Endothelial cell of umbilical vein (primary cell): ENCODE measurements around the gene HOPX. TPM values are rescaled to one million over a fixed set of nuclear protein-coding genes. Genes with fewer than 3 reads are reported as not detected.
"Not testable (repeated sequence)": the region's sequence is repeated elsewhere in the genome, so short reads cannot be mapped to it uniquely, and the experiment has no call there.

Experiments
- BruUV-seq: library from RNA; stranded (reverse); fragments of 400-500 nt; replicated peaks from 2 replicates; lab custom pipeline; 2021; lab: Mats Ljungman, UMichigan
- CTCF ChIA-PET: fragments of 300-600, 350-600 bp; sonication (Branson Sonifier 250); formaldehyde crosslinking; loops from one replicate; lab custom pipeline; 2021; ENCODE audit warnings: antibody characterized with exemption, inconsistent platforms; lab: Charles Lee
- POLR2A ChIA-PET: fragments of 300-600, 350-600 bp; sonication (Branson Sonifier 250); formaldehyde crosslinking; loops from one replicate; lab custom pipeline; 2021; ENCODE audit warnings: antibody characterized with exemption, inconsistent platforms; lab: Charles Lee
- DNase-seq: peaks from one replicate; pipeline ENCODE4 v3.0.0-alpha.2; 2011; ENCODE audit warnings: low read depth, low spot score
- FAIRE-seq: peaks from 2 replicates; lab custom pipeline; 2011; peaks lifted over from hg19 to GRCh38; lab: Jason Lieb, UNC
- H2AFZ ChIP-seq: 2 replicates; pipeline ENCODE4 v1.6.0; 2012; ENCODE audit warnings: low read depth, low read length, control low read depth, inconsistent platforms
- H3K27ac ChIP-seq: 2 replicates; pipeline ENCODE4 v1.5.1; 2011; ENCODE audit warnings: low read depth, mild to moderate bottlenecking, control low read depth, low read length, moderate library complexity; ENCODE audit not compliant: insufficient read depth
- H3K27me3 ChIP-seq, 2 experiments: 2 replicates each; pipeline versions ENCODE4 v1.6.0 to v1.6.1; 2011; ENCODE audit warnings: low read length in 2 of 2, mixed read lengths in 1 of 2; ENCODE audit not compliant: control insufficient read depth in 2 of 2, insufficient read depth in 2 of 2
- H3K36me3 ChIP-seq, 2 experiments: 2 replicates in 1 of 2; 3 replicates in 1 of 2; pipeline ENCODE4 v1.5.1; 2011; ENCODE audit warnings: low read length in 2 of 2, mild to moderate bottlenecking in 1 of 2, moderate library complexity in 1 of 2; ENCODE audit not compliant: control insufficient read depth in 2 of 2, insufficient read depth in 2 of 2; ENCODE audit errors: extremely low read depth in 1 of 2
- H3K4me1 ChIP-seq: 3 replicates; pipeline ENCODE4 v1.5.1; 2011; ENCODE audit warnings: mild to moderate bottlenecking, low read length; ENCODE audit not compliant: control insufficient read depth, insufficient read depth; ENCODE audit errors: extremely low read depth
- H3K4me2 ChIP-seq: 2 replicates; pipeline ENCODE4 v1.6.1; 2011; ENCODE audit warnings: low read length, control low read depth, mixed read lengths; ENCODE audit not compliant: insufficient read depth
- H3K4me3 ChIP-seq, 3 experiments: fragments of 200-600 bp in 1 of 3; sonication (generic), shearing (Covaris generic) in 1 of 3; replicated peaks in 1 of 3; 2 replicates each; pipeline ENCODE4 v1.5.1; 2011 to 2016; ENCODE audit warnings: control low read depth in 3 of 3, low read length in 3 of 3, mild to moderate bottlenecking in 2 of 3, inconsistent platforms in 1 of 3, low read depth in 1 of 3, moderate library complexity in 1 of 3; ENCODE audit not compliant: insufficient read depth in 1 of 3
- H3K79me2 ChIP-seq: 2 replicates; pipeline ENCODE4 v1.6.0; 2012; ENCODE audit warnings: low read length, inconsistent platforms; ENCODE audit not compliant: control insufficient read depth, insufficient read depth
- H3K9ac ChIP-seq: replicated peaks from 2 replicates; pipeline ENCODE3; 2011; ENCODE audit warnings: low read length, control low read depth; ENCODE audit not compliant: insufficient read depth; ENCODE audit errors: extremely low read depth
- H3K9me1 ChIP-seq: replicated peaks from 3 replicates; pipeline ENCODE4 v1.6.0; 2011; ENCODE audit warnings: mild to moderate bottlenecking, low read length; ENCODE audit not compliant: control insufficient read depth, insufficient read depth; ENCODE audit errors: extremely low read depth
- H3K9me3 ChIP-seq: replicated peaks from 2 replicates; pipeline ENCODE4 v1.5.1; 2012; ENCODE audit warnings: low read length, inconsistent platforms; ENCODE audit not compliant: control insufficient read depth, insufficient read depth
- H4K20me1 ChIP-seq: replicated peaks from 2 replicates; pipeline ENCODE3; 2011; ENCODE audit warnings: mild to moderate bottlenecking, low read length; ENCODE audit not compliant: control insufficient read depth, insufficient read depth; ENCODE audit errors: extremely low read depth
- JUN ChIP-seq: IDR thresholded peaks from 2 replicates; pipeline ENCODE4 v1.6.1; 2011; ENCODE audit warnings: borderline replicate concordance, low read depth; ENCODE audit not compliant: insufficient read length, insufficient read depth
- MAX ChIP-seq: IDR thresholded peaks from 2 replicates; pipeline ENCODE4 v1.6.1; 2011; ENCODE audit not compliant: insufficient read depth, insufficient read length
- POLR2A ChIP-seq: IDR thresholded peaks from 2 replicates; pipeline ENCODE4 v1.6.1; 2012; ENCODE audit warnings: low read depth, mild to moderate bottlenecking, control low read depth, low read length
- POLR2AphosphoS5 ChIP-seq: IDR thresholded peaks from 2 replicates; pipeline ENCODE4 v1.6.1; 2012; ENCODE audit warnings: low read depth, mild to moderate bottlenecking, control low read depth, low read length, moderate library complexity; ENCODE audit not compliant: insufficient read depth
- dilution Hi-C: fragments of 300-500 bp; cut with MboI; formaldehyde crosslinking; loops from one replicate; pipeline ENCODE4 v1.15.0; 2019; ENCODE audit warnings: low sequenced_read_pairs; ENCODE audit not compliant: extremely low pct_ligation_motif_present
- intact Hi-C: fragments of 100-400 bp; cut with micrococcal nuclease; formaldehyde crosslinking; loops from one replicate; pipeline ENCODE4 v1.10.0; 2022
- polyA plus RNA-seq, 4 experiments: library from polyadenylated mRNA; depleted of rRNA in 3 of 4; stranded (reverse) in 3 of 4; unstranded in 1 of 4; fragments of >200 nt; gene quantifications; 2 replicates each; pipeline versions ENCODE4 v1.2.1 to v1.2.3, GENCODE V29; 2011 to 2012; ENCODE audit warnings: missing spikeins in 1 of 4
- total RNA-seq: library from RNA; stranded (reverse); gene quantifications from 2 replicates; pipeline ENCODE4 v1.2.3, GENCODE V29; 2021
- TF ChIP-seq, protein P1 (sequence below), 2 donors: IDR thresholded peaks; 1 replicate in 1 of 2; 2 replicates in 1 of 2; pipeline ENCODE4 v1.5.1; 2011; ENCODE audit warnings: low read length in 2 of 2, mild to moderate bottlenecking in 2 of 2, moderate library complexity in 2 of 2, control low read depth in 1 of 2, inconsistent platforms in 1 of 2, low read depth in 1 of 2; ENCODE audit not compliant: insufficient read depth in 1 of 2; ENCODE audit errors: extremely low read depth in 1 of 2

The HOPX gene
- total and polyA plus RNA-seq, 2 donors (not counting 3 experiments of a cell fraction or from before 2014, with no cell fraction given): 3.8 to 5.8 TPM

- no peak overlapping the region for H3K27ac ChIP-seq
- no peak overlapping the region for H3K4me2 ChIP-seq
- H3K4me3 ChIP-seq: no peak overlapping the region
- no peak for DNase-seq
- dilution Hi-C loops: no loop called here
- no peak for FAIRE-seq
- no peaks in the 10 kb centered on the region for H4K20me1 ChIP-seq
- ChIA-PET POLR2A (no interaction called here), CTCF (interaction anchor here (0.9 kb wide), 1 partner anchor 15 kb away, joined by 4 read pairs; no protein-coding TSS in a partner anchor)
- no peaks in the 10 kb centered on the region for H3K79me2 ChIP-seq
- intact Hi-C loops: no loop called here
- H3K9ac ChIP-seq: no peak overlapping the region
- no peaks in the 10 kb centered on the region for H3K9me3 ChIP-seq
- H3K4me1 ChIP-seq: no peaks in the 10 kb centered on the region
- H3K36me3 ChIP-seq: no peaks in the 10 kb centered on the region
- H2AFZ ChIP-seq: no peak overlapping the region
- no TSS peak for BruUV-seq
- H3K27me3 ChIP-seq: peaks cover 7 to 15% of the 10 kb centered on the region in 2 experiments
- H3K9me1 ChIP-seq: no peaks in the 10 kb centered on the region
- TF ChIP-seq JUN (no peak), POLR2AphosphoS5 (no peak), MAX (no peak), POLR2A (no peak)
- TF ChIP-seq, protein P1, sequence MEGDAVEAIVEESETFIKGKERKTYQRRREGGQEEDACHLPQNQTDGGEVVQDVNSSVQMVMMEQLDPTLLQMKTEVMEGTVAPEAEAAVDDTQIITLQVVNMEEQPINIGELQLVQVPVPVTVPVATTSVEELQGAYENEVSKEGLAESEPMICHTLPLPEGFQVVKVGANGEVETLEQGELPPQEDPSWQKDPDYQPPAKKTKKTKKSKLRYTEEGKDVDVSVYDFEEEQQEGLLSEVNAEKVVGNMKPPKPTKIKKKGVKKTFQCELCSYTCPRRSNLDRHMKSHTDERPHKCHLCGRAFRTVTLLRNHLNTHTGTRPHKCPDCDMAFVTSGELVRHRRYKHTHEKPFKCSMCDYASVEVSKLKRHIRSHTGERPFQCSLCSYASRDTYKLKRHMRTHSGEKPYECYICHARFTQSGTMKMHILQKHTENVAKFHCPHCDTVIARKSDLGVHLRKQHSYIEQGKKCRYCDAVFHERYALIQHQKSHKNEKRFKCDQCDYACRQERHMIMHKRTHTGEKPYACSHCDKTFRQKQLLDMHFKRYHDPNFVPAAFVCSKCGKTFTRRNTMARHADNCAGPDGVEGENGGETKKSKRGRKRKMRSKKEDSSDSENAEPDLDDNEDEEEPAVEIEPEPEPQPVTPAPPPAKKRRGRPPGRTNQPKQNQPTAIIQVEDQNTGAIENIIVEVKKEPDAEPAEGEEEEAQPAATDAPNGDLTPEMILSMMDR (IDR thresholded peaks at IDR 0.05; ENCODE audit: extremely low read depth in 1 of 2, insufficient read depth in 1 of 2, low read depth in 1 of 2, low read length in 2 of 2): no peak
These were observed 69.6 kb downstream of the HOPX start for GRCh38 chr4:56611501-56611900.

- H3K36me3 ChIP-seq, H3K27ac ChIP-seq, H2AFZ ChIP-seq, DNase-seq, H3K4me3 ChIP-seq, FAIRE-seq, H4K20me1 ChIP-seq, H3K9me1 ChIP-seq, POLR2A ChIA-PET, H3K9ac ChIP-seq, intact Hi-C loops, H3K9me3 ChIP-seq, CTCF ChIA-PET, H3K4me1 ChIP-seq, H3K4me2 ChIP-seq, dilution Hi-C loops, H3K79me2 ChIP-seq, BruUV-seq: not testable (repeated sequence)
- peaks cover 15 to 19% of the 10 kb centered on the region in 2 experiments for H3K27me3 ChIP-seq
These were observed 70.9 kb downstream of the HOPX start for GRCh38 chr4:56610170-56610569.
